Heart right ventricle (tissue), 16 donors: ENCODE results near the gene MAP3K7CL. TPM values are rescaled to one million over a fixed set of nuclear protein-coding genes. Genes with fewer than 3 reads are reported as not detected.

ENCODE experiments used
- ATAC-seq, 8 donors: fragments of 200-7000 bp; cut with Tn5 transposase; one replicate each; pipeline ENCODE4 v1.9.1; 2020; ENCODE audit warnings: mild to moderate bottlenecking in 8 of 8, moderate library complexity in 8 of 8, moderate number of reproducible peaks in 1 of 8
- DNase-seq, 2 donors: peaks; one replicate each; pipeline ENCODE4 v3.0.0-alpha.2; 2020
- H3K27ac ChIP-seq, 10 donors: fragments of 200-600 bp; sonication (generic) in 2 of 10; one replicate each; pipeline versions ENCODE4 v1.5.0 to v1.8.0; 2020 to 2022; ENCODE audit warnings: mild to moderate bottlenecking in 3 of 10
- H3K27me3 ChIP-seq, 7 donors: fragments of 200-600 bp; one replicate each; pipeline ENCODE4 v1.8.0; 2021 to 2022; ENCODE audit warnings: mild to moderate bottlenecking in 2 of 7
- H3K36me3 ChIP-seq, 9 donors: fragments of 200-600 bp; sonication (generic) in 1 of 9; one replicate each; pipeline versions ENCODE4 v1.5.0 to v1.8.0; 2020 to 2022; ENCODE audit warnings: mild to moderate bottlenecking in 2 of 9
- H3K4me1 ChIP-seq, 9 donors: fragments of 200-600 bp; sonication (generic) in 1 of 9; one replicate each; pipeline versions ENCODE4 v1.5.0 to v1.8.0; 2020 to 2022; ENCODE audit warnings: mild to moderate bottlenecking in 4 of 9
- H3K4me3 ChIP-seq, 10 donors: fragments of 200-600 bp; sonication (generic) in 2 of 10; one replicate each; pipeline versions ENCODE4 v1.5.0 to v1.8.0; 2020 to 2022; ENCODE audit warnings: mild to moderate bottlenecking in 7 of 10, moderate library complexity in 2 of 10
- H3K9me3 ChIP-seq, 11 donors: fragments of 200-600 bp in 10 of 11; sonication (generic) in 2 of 11; one replicate each; pipeline versions ENCODE4 v1.5.0 to v1.8.0; 2013 to 2022; ENCODE audit warnings: mild to moderate bottlenecking in 2 of 11, control low read depth in 1 of 11, moderate library complexity in 1 of 11
- CTCF ChIP-seq, 9 donors: fragments of 200-600 bp; sonication (generic) in 2 of 9; IDR thresholded peaks; one replicate each; pipeline versions ENCODE4 v1.5.0 to v1.8.0; 2021 to 2022; ENCODE audit warnings: antibody characterized with exemption in 9 of 9, mild to moderate bottlenecking in 5 of 9, moderate library complexity in 1 of 9
- WGBS, 2 donors: extraction: QIAGEN DNeasy Blood & Tissue Kit; methylation state at CpG; one replicate each; pipeline ENCODE4 v1.1.7; 2013; ENCODE audit warnings: inconsistent platforms in 1 of 2; 5-methylcytosine and 5-hydroxymethylcytosine counted together
- intact Hi-C, 10 donors: fragments of 100-400 bp; cut with DNase I; formaldehyde crosslinking; loops; one replicate each; pipeline versions ENCODE4 v1.11.1 to v1.14.2; 2022
- polyA plus RNA-seq, 2 donors: library from polyadenylated mRNA; stranded (reverse); fragments of 200-250 nt; gene quantifications; one replicate each; pipeline ENCODE4 v1.2.3, GENCODE V29; 2013
- total RNA-seq, 10 donors: library from RNA; stranded (reverse); fragmentation: NEBNext Ultra II Directional in 3 of 10; extraction: Animal tissue kit (Norgen Biotek cat#: 25700) in 3 of 10; gene quantifications; one replicate each; pipeline versions ENCODE4 v1.2.1 to v1.2.4, GENCODE V29; 2021 to 2023
- donor health status: Arrhythmogenic right ventricular cardiomyopathy.
- donor health status: ischemic (EF 13 %, LVEDD 7.1; RV severe dilation, severe dysfunction).
- donor health status: healthy with polysubstance abuse.
- donor health status: DM: no; HTN: yes; CAD: no.
- donor health status: DM: no; HTN: no; CAD: no.
- donor health status: ischemic (EF 25% LVEDD 6.9; RV normal size, moderate dysfunction).
- donor health status: ischemic (EF 25% LVEDD 5.7; RV mildly dilated, moderate dysfunction).
- donor health status: healthy.
- donor health status: DM: yes; HTN: yes; CAD: no.
- donor health status: Ischemic cardiomyopathy.
- donor health status: ischemic (EF 35%, LVEDD 5.7; RV mildly dilated, moderate dysfunction).
- donor health status: nonischemic (EF 11% LVEDD 7.7; RV severe dilation, severe dysfunction).
- donor health status: DM: yes; HTN: yes; CAD: no.
- donor health status: PGD.
- donor health status: ischemic (EF 29% LVEDD 5.4; RV normal size, mild dysfunction).
- donor health status: nonischemic (EF 23%, LVEDD 6.1; RV moderate dilation, normal function).

The MAP3K7CL gene
- total and polyA plus RNA-seq, 12 donors: 0.64 to 62.1 (median 3.6) TPM

- Histone ChIP-seq H3K4me1 (peaks cover 0 to 67% (median 17%) of the 10 kb centered on the region in 9 donors), H3K27me3 (no peaks in the 10 kb centered on the region), H3K9me3 (no peaks in the 10 kb centered on the region), H3K4me3 (no peak overlapping the region), H3K27ac (no peak overlapping the region), H3K36me3 (no peaks in the 10 kb centered on the region)
- DNase-seq (no peak), ATAC-seq (no peak)
- intact Hi-C loops: loop anchor here in 1 of 10 donors (10.0 kb wide), 1 partner anchor 109 kb away; the partner anchor contains the start of gene BACH1
- TF ChIP-seq CTCF (IDR thresholded peaks at IDR 0.05): no peak
Measured at GRCh38 chr21:29186246-29186645, 55.8 kb downstream of the MAP3K7CL start.

- no peak for TF ChIP-seq CTCF (IDR thresholded peaks at IDR 0.05)
- Histone ChIP-seq H3K27me3 (no peaks in the 10 kb centered on the region), H3K4me3 (no peak overlapping the region), H3K27ac (peak overlapping the region in 1 of 10 donors; percentile 41), H3K9me3 (no peaks in the 10 kb centered on the region), H3K4me1 (peaks cover 0 to 58% (median 2%) of the 10 kb centered on the region in 9 donors), H3K36me3 (no peaks in the 10 kb centered on the region)
- 82 to 87% methylated on average over 2 of the region's 2 CpGs for WGBS, 2 donors
- ATAC-seq (peak in 4 of 8 donors; percentile 39 to 88 (median 70)), DNase-seq (no peak)
- intact Hi-C loops: loop anchor here in 1 of 10 donors (10.0 kb wide), 1 partner anchor 107 kb away; the partner anchor contains the start of gene BACH1
Measured at GRCh38 chr21:29187944-29188343, 57.5 kb downstream of the MAP3K7CL start.

GRCh38 chr21:29189353-29189752 is 58.9 kb downstream of the MAP3K7CL start:
- no peaks in the 10 kb centered on the region for H3K27me3 ChIP-seq
- H3K4me3 ChIP-seq: no peak overlapping the region
- no peak overlapping the region for H3K27ac ChIP-seq
- H3K9me3 ChIP-seq: no peaks in the 10 kb centered on the region
- intact Hi-C loops: loop anchor here in 1 of 10 donors (10.0 kb wide), 1 partner anchor 105 kb away; the partner anchor contains the start of gene BACH1
- H3K4me1 ChIP-seq: peaks cover 0 to 58% (median 0%) of the 10 kb centered on the region in 9 donors
- ATAC-seq (no peak), DNase-seq (no peak)
- H3K36me3 ChIP-seq: no peaks in the 10 kb centered on the region
- WGBS, 2 donors: 93 to 96% methylated on average over 2 of the region's 2 CpGs
- TF ChIP-seq CTCF (IDR thresholded peaks at IDR 0.05): no peak

GRCh38 chr21:29190923-29191331 is 60.5 kb downstream of the MAP3K7CL start:
- ATAC-seq (peak in 1 of 8 donors; percentile 23), DNase-seq (no peak)
- TF ChIP-seq CTCF (IDR thresholded peaks at IDR 0.05): no peak
- WGBS, 2 donors: 74 to 90% methylated on average over 2 of the region's 2 CpGs
- Histone ChIP-seq H3K27me3 (no peaks in the 10 kb centered on the region), H3K4me3 (no peak overlapping the region), H3K36me3 (no peaks in the 10 kb centered on the region), H3K27ac (peak overlapping the region in 1 of 10 donors; percentile 80), H3K9me3 (no peaks in the 10 kb centered on the region), H3K4me1 (peaks cover 0 to 58% (median 6%) of the 10 kb centered on the region in 9 donors)
- intact Hi-C loops: no loop called here
